ENCODE data around the gene SOWAHC. TPM values are rescaled to one million over a fixed set of nuclear protein-coding genes. Genes with fewer than 3 reads are reported as not detected.
A peak's percentile ranks its signal among the peaks of the same experiment; 100 is the strongest.
"Not testable (repeated sequence)": the region's sequence is repeated elsewhere in the genome, so short reads cannot be mapped to it uniquely, and the experiment has no call there.

The SOWAHC gene
- total RNA-seq, 1 donor from 2014 or later, result 20.8 TPM

GRCh38 chr2:109637749-109638570 lies 23.8 kb downstream of the SOWAHC start:
- no peak for DNase-seq (ENCODE audit: low spot score in 2 of 2)
- intact Hi-C loops (cut with DNase I), result no loop called here

DNA sequence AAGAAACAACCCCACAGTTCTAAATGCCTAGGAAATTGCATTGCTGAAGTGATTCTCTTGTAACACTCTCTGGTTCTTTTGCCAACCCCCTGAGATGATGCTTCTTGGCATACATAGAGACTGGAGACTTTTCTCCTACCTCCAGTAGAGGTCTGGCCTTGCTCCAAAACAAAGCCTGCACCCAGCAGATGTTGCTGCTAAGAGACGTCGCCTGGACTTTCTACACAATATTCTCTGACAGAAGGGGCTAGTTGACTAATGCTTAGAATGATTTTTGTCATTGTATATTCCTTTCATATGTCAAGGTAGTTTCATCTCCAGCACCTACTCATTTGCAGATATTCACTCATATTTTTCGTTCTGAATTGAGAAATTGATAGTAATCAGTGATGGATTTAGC lies 24.6 kb downstream of the SOWAHC start:
- Histone ChIP-seq H3K4me1 (peaks cover 0 to 5% of the 10 kb centered on the region in 2 donors), H3K9me3 (no peaks in the 10 kb centered on the region), H3K4me3 (no peak overlapping the region), H3K36me3 (no peaks in the 10 kb centered on the region), H3K27ac (no peak overlapping the region), H3K27me3 (no peaks in the 10 kb centered on the region)
- TF ChIP-seq CTCF (IDR thresholded peaks at IDR 0.05), result no peak
- DNase-seq (ENCODE audit: low spot score in 2 of 2), result no peak
- intact Hi-C loops (cut with DNase I), result no loop called here

More at GRCh38 chr2:109637749-109638570, 23.8 kb downstream of the SOWAHC start:
- no peaks in the 10 kb centered on the region for H3K9me3 ChIP-seq
- no peak overlapping the region for H3K4me3 ChIP-seq
- H3K27ac ChIP-seq, result no peak overlapping the region
- H3K4me1 ChIP-seq, result no peaks in the 10 kb centered on the region
- no peaks in the 10 kb centered on the region for H3K36me3 ChIP-seq
- no peak for TF ChIP-seq CTCF (IDR thresholded peaks at IDR 0.05)
- H3K27me3 ChIP-seq, result no peaks in the 10 kb centered on the region

GRCh38 chr2:109640000-109640399 lies 25.8 kb downstream of the SOWAHC start:
- DNase-seq (ENCODE audit: low spot score in 2 of 2); H3K27me3 ChIP-seq; H3K9me3 ChIP-seq; H3K4me3 ChIP-seq; H3K27ac ChIP-seq; intact Hi-C loops (cut with DNase I); H3K36me3 ChIP-seq: not testable (repeated sequence)
- peaks cover 4 to 16% of the 10 kb centered on the region in 2 donors for H3K4me1 ChIP-seq

DNA sequence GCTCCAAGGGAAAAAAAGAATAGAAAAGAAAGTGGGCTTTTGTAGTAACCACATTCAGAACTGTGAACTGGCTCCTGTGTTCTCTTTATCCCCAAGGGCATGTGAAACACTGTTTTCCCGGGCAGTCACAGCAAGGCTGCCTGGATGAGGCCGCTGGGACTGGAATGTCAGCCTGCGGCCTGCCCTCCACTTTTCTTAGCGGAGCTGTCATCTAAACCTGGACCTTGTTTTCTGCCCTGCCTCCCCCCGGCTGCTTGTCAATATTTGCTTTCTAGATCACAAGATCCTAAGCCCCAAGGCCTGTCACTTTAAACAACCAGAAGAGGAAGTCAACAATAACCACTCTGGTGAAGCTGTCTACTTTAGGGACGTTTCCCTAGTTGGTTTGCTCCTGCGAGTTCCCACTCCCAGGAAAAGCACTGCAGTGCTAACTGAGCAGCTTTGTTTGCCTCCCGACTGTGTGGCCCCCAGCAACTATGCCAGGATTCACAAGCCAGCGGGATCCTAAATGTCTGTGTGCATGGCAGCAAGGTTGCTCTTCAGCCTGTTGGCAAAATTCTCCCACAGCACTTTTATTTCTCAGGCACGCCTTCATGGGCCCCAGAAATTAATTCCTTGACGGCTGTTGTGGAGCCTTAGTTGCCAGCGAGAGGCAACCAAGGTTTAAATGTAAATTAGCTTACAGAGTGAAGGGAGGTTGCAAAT lies 30.6 kb downstream of the SOWAHC start:
- Histone ChIP-seq H3K36me3 (no peaks in the 10 kb centered on the region), H3K4me1 (peaks cover 4 to 23% of the 10 kb centered on the region in 2 donors), H3K9me3 (no peaks in the 10 kb centered on the region), H3K27ac (peak overlapping the region; percentile 87 to 88), H3K4me3 (peak overlapping the region in 1 of 2 donors; percentile 45), H3K27me3 (no peaks in the 10 kb centered on the region)
- intact Hi-C loops (cut with DNase I), result no loop called here
- DNase-seq (ENCODE audit: low spot score in 2 of 2), result peak in 1 of 2 donors; percentile 71
- TF ChIP-seq CTCF (IDR thresholded peaks at IDR 0.05), result no peak

- peak overlapping the region; percentile 87 to 88 for H3K27ac ChIP-seq
- H3K4me1 ChIP-seq, result peaks cover 4 to 23% of the 10 kb centered on the region in 2 donors
- intact Hi-C loops (cut with DNase I), result no loop called here
- H3K27me3 ChIP-seq, result no peaks in the 10 kb centered on the region
- no peak overlapping the region for H3K4me3 ChIP-seq
- no peak for TF ChIP-seq CTCF (IDR thresholded peaks at IDR 0.05)
- DNase-seq (ENCODE audit: low spot score in 2 of 2), result no peak
- no peaks in the 10 kb centered on the region for H3K36me3 ChIP-seq
- no peaks in the 10 kb centered on the region for H3K9me3 ChIP-seq
Measured at GRCh38 chr2:109645412-109646184, 31.4 kb downstream of the SOWAHC start.

All from ascending aorta (tissue), 2 donors.